ENCODE data around the gene LMCD1. TPM values are rescaled to one million over a fixed set of nuclear protein-coding genes. Genes with fewer than 3 reads are reported as not detected.

The LMCD1 gene
- total and polyA plus RNA-seq, 2 of the 4 experiments (the other 2 are of a cell fraction), result 50.0 to 53.8 TPM

- Histone ChIP-seq H2BK120ac (ENCODE audit: low read depth, low read length) (no peak overlapping the region), H2BK5ac (ENCODE audit: low read depth, low read length, poor library complexity, severe bottlenecking) (no peak overlapping the region), H4K20me1 (ENCODE audit: insufficient read depth, low read length) (no peaks in the 10 kb centered on the region), H2AK5ac (ENCODE audit: low read depth, low read length) (no peak overlapping the region), H2BK20ac (ENCODE audit: low read depth, low read length) (no peak overlapping the region), H4K5ac (ENCODE audit: low read depth, low read length) (no peak overlapping the region), H3K14ac (replicated peaks; ENCODE audit: low read depth, low read length) (no peak overlapping the region), H2AK9ac (replicated peaks; ENCODE audit: low read depth, low read length, poor library complexity) (no peak overlapping the region), H3K4me1 (ENCODE audit: control insufficient read depth, insufficient read depth, low read length) (peaks cover 16% of the 10 kb centered on the region), H2BK15ac (ENCODE audit: low read depth, low read length) (0 out of 3 replicates have a peak overlapping the region, but pooled peaks have one; percentile 68), H3K9me1 (ENCODE audit: insufficient read depth, low read length) (peaks cover 18% of the 10 kb centered on the region), H3K56ac (ENCODE audit: extremely low read depth, insufficient read depth, low read length) (no peak overlapping the region), H3K4ac (ENCODE audit: low read depth, low read length) (no peak overlapping the region), H4K8ac (ENCODE audit: low read depth in 2 of 2, low read length in 2 of 2) (no peak overlapping the region), H3K79me1 (ENCODE audit: low read depth in 1 of 2, low read length in 2 of 2) (no peaks in the 10 kb centered on the region; a peak in 1 of 4 replicates), H3K4me3 (ENCODE audit: insufficient read depth, low read depth, low read length) (no peak overlapping the region), H3K23ac (ENCODE audit: low read depth, low read length) (no peak overlapping the region), H4K91ac (ENCODE audit: insufficient read depth, low read depth, low read length) (no peak overlapping the region), H3K27me3 (ENCODE audit: control insufficient read depth, insufficient read depth, low read length) (no peaks in the 10 kb centered on the region), H3K36me3 (ENCODE audit: control insufficient read depth, insufficient read depth, low read length) (no peaks in the 10 kb centered on the region), H3K9me3 (ENCODE audit: control insufficient read depth, insufficient read depth, low read length) (no peaks in the 10 kb centered on the region), H2AFZ (replicated peaks; ENCODE audit: low read length, poor library complexity) (no peak overlapping the region), H3K18ac (ENCODE audit: low read depth, low read length) (no peak overlapping the region), H3K9ac (ENCODE audit: low read depth, low read length) (no peak overlapping the region), H3K4me2 (ENCODE audit: low read depth, low read length) (no peak overlapping the region), H3K27ac (ENCODE audit: insufficient read depth, low read length) (no peak overlapping the region)
- 100% methylated on average over 1 of the region's 5 CpGs; no CpG with 5 or more reads in 1 of the 2 experiments for WGBS, 2 experiments (ENCODE audit: extremely low coverage in 2 of 2, insufficient read length in 1 of 2)
- BruUV-seq (replicated peaks), result no TSS peak
- POLR2A ChIA-PET (ENCODE audit: unreplicated experiment), result no interaction called here
- ATAC-seq (ENCODE audit: low read depth), result no peak
- DNase-seq, result no peak
- CTCF ChIA-PET, result no interaction called here
- intact Hi-C loops (cut with micrococcal nuclease), result no loop called here
- dilution Hi-C loops (cut with HindIII; ENCODE audit: low sequenced_read_pairs, unreplicated experiment), result no loop called here
- in situ Hi-C loops (cut with MboI; ENCODE audit: low sequenced_read_pairs), result loop anchor here (25.0 kb wide), 1 partner anchor 884 kb away; no protein-coding TSS in a partner anchor
- TF ChIP-seq CEBPB (IDR thresholded peaks at IDR 0.05; ENCODE audit: low read depth, low read length) (no peak), BHLHE40 (IDR thresholded peaks at IDR 0.05; ENCODE audit: low read depth, low read length) (no peak), USF2 (IDR thresholded peaks at IDR 0.05; ENCODE audit: low read depth, low read length) (no peak), FOS (IDR thresholded peaks at IDR 0.05; ENCODE audit: low read depth, low read length) (no peak), MAZ (IDR thresholded peaks at IDR 0.05; ENCODE audit: borderline replicate concordance, low read depth, low read length) (no peak), CTCF (conservative IDR thresholded peaks at IDR 0.05; ENCODE audit: low read depth, low read length) (no peak), RAD21 (IDR thresholded peaks at IDR 0.05; ENCODE audit: low read length) (no peak), NFE2L2 (IDR thresholded peaks at IDR 0.05; ENCODE audit: low read depth, low read length) (no peak), SMC3 (IDR thresholded peaks at IDR 0.05; ENCODE audit: low read depth, low read length) (no peak), RFX5 (IDR thresholded peaks at IDR 0.05; ENCODE audit: low read depth, low read length) (no peak), RCOR1 (IDR thresholded peaks at IDR 0.05; ENCODE audit: insufficient replicate concordance, low read length) (no peak), POLR2A (IDR thresholded peaks at IDR 0.05; ENCODE audit: low read depth, low read length) (no peak), MXI1 (IDR thresholded peaks at IDR 0.05; ENCODE audit: borderline replicate concordance, low read depth, low read length) (no peak), MAFK (IDR thresholded peaks at IDR 0.05; ENCODE audit: low read depth, low read length) (no peak), ELK1 (IDR thresholded peaks at IDR 0.05; ENCODE audit: borderline replicate concordance, low read depth, low read length) (no peak), CHD1 (IDR thresholded peaks at IDR 0.05; ENCODE audit: low read depth, low read length) (no peak)
Measured at GRCh38 chr3:8453153-8453552, 48.5 kb upstream of the LMCD1 start.

Measured in IMR-90 (cell line).